SK-N-SH (cell line): ENCODE measurements around the gene B4GALNT1. TPM values are rescaled to one million over a fixed set of nuclear protein-coding genes. Genes with fewer than 3 reads are reported as not detected.
A peak's percentile ranks its signal among the peaks of the same experiment; 100 is the strongest.

Experiments used
- CTCF ChIA-PET: fragments of 300-600, 350-600 bp; formaldehyde crosslinking; extraction: SDS; loops from one replicate; lab custom pipeline; 2021; lab: Yijun Ruan, JAX
- POLR2A ChIA-PET: fragments of 350-600 bp; sonication (Branson Sonifier 250); formaldehyde crosslinking; extraction: SDS; loops from one replicate; lab custom pipeline; 2020; ENCODE audit warnings: antibody characterized with exemption, inconsistent platforms; lab: Yijun Ruan, JAX
- DNase-seq: peaks from one replicate; pipeline ENCODE4 v3.0.0; 2012
- H2AFZ ChIP-seq: fragments of 200-600 bp; sonication (generic); 2 replicates; pipeline ENCODE4 v1.8.1; 2016; ENCODE audit warnings: antibody characterized with exemption, mild to moderate bottlenecking, low read depth
- H3F3A ChIP-seq: fragments of 200-600 bp; sonication (generic); replicated peaks from 2 replicates; pipeline ENCODE3; 2016; ENCODE audit warnings: antibody characterized with exemption, mild to moderate bottlenecking; ENCODE audit not compliant: insufficient read depth
- H3K27ac ChIP-seq, 2 experiments: fragments of 200-500 bp in 1 of 2; fragments of 200-600 bp in 1 of 2; sonication (Bioruptor generic) in 1 of 2; sonication (generic), shearing (Covaris generic) in 1 of 2; 2 replicates each; pipeline versions ENCODE4 v1.5.1 to v1.6.1; 2014 to 2016; ENCODE audit warnings: low read depth in 2 of 2, inconsistent platforms in 1 of 2, low read length in 1 of 2, mild to moderate bottlenecking in 1 of 2, mixed read lengths in 1 of 2
- H3K27me3 ChIP-seq: fragments of 200-600 bp; sonication (generic), shearing (Covaris generic); 2 replicates; pipeline ENCODE4 v1.6.1; 2016; ENCODE audit warnings: mixed run types; ENCODE audit not compliant: insufficient read depth
- H3K36me3 ChIP-seq, 2 experiments: fragments of 200-500 bp in 1 of 2; fragments of 200-600 bp in 1 of 2; sonication (Bioruptor generic) in 1 of 2; sonication (generic) in 1 of 2; replicated peaks in 1 of 2; 2 replicates each; pipeline versions ENCODE3 to v1.5.1; 2014 to 2016; ENCODE audit warnings: low read length in 1 of 2, mild to moderate bottlenecking in 1 of 2; ENCODE audit not compliant: insufficient read depth in 2 of 2, control insufficient read depth in 1 of 2
- H3K4me1 ChIP-seq, 2 experiments: fragments of 200-500 bp in 1 of 2; fragments of 200-600 bp in 1 of 2; sonication (Bioruptor generic) in 1 of 2; sonication (generic), shearing (Covaris generic) in 1 of 2; 2 replicates each; pipeline versions ENCODE4 v1.5.1 to v1.6.1; 2014 to 2016; ENCODE audit warnings: low read depth in 1 of 2, low read length in 1 of 2, mixed run types in 1 of 2; ENCODE audit not compliant: insufficient read depth in 2 of 2, control insufficient read depth in 1 of 2
- H3K4me2 ChIP-seq: fragments of 200-600 bp; sonication (generic), shearing (Covaris generic); 2 replicates; pipeline ENCODE4 v1.6.1; 2017; ENCODE audit warnings: mixed run types
- H3K4me3 ChIP-seq, 2 experiments: fragments of 200-500 bp in 1 of 2; fragments of 200-600 bp in 1 of 2; sonication (Bioruptor generic) in 1 of 2; sonication (generic), shearing (Covaris generic) in 1 of 2; 2 replicates each; pipeline versions ENCODE4 v1.5.1 to v1.8.1; 2014 to 2016; ENCODE audit warnings: low read depth in 2 of 2, inconsistent platforms in 1 of 2, low read length in 1 of 2, mild to moderate bottlenecking in 1 of 2, mixed read lengths in 1 of 2, moderate library complexity in 1 of 2
- H3K79me2 ChIP-seq: fragments of 200-600 bp; sonication (generic); 2 replicates; pipeline ENCODE4 v1.8.1; 2017; ENCODE audit warnings: mild to moderate bottlenecking; ENCODE audit not compliant: insufficient read depth
- H3K9ac ChIP-seq: fragments of 200-600 bp; sonication (generic); 2 replicates; pipeline ENCODE4 v1.6.1; 2017; ENCODE audit warnings: mixed run types
- H3K9me2 ChIP-seq: fragments of 200-600 bp; sonication (generic); 2 replicates; pipeline ENCODE4 v1.6.1; 2017; ENCODE audit warnings: mixed run types
- H3K9me3 ChIP-seq: fragments of 200-600 bp; sonication (generic); 2 replicates; pipeline ENCODE4 v1.6.1; 2017; ENCODE audit warnings: mixed run types, mild to moderate bottlenecking, moderate library complexity
- H4K20me1 ChIP-seq: fragments of 200-600 bp; sonication (generic); 2 replicates; pipeline ENCODE4 v1.6.1; 2017; ENCODE audit warnings: mild to moderate bottlenecking, mixed run types; ENCODE audit not compliant: insufficient read depth
- CHD2 ChIP-seq: fragments of 150-350 bp; IDR thresholded peaks from 2 replicates; pipeline ENCODE4 v1.6.1; 2018; ENCODE audit warnings: low read length; ENCODE audit not compliant: partially characterized antibody
- ELF1 ChIP-seq: IDR thresholded peaks from 2 replicates; pipeline ENCODE4 v1.4.0; 2012
- GABPA ChIP-seq: IDR thresholded peaks from 2 replicates; pipeline ENCODE4 v1.4.0; 2012; ENCODE audit warnings: low read depth, mild to moderate bottlenecking
- MAX ChIP-seq: IDR thresholded peaks from 2 replicates; pipeline ENCODE4 v1.4.0; 2012; ENCODE audit warnings: low read depth
- MEF2A ChIP-seq: IDR thresholded peaks from 2 replicates; pipeline ENCODE4 v1.4.0; 2012; ENCODE audit warnings: low read depth, borderline replicate concordance
- MXI1 ChIP-seq: IDR thresholded peaks from 2 replicates; pipeline ENCODE4 v1.6.1; 2012; ENCODE audit warnings: mild to moderate bottlenecking, low read depth, low read length, improper control_type of control experiment
- NFIC ChIP-seq: IDR thresholded peaks from 2 replicates; pipeline ENCODE4 v1.4.0; 2012; ENCODE audit warnings: borderline replicate concordance
- NRF1 ChIP-seq: IDR thresholded peaks from 2 replicates; pipeline ENCODE4 v1.6.1; 2012; ENCODE audit warnings: low read depth, mild to moderate bottlenecking, low read length
- PBX3 ChIP-seq: IDR thresholded peaks from 2 replicates; pipeline ENCODE4; 2012
- POLR2AphosphoS5 ChIP-seq: IDR thresholded peaks from 2 replicates; pipeline ENCODE4 v1.6.1; 2012; ENCODE audit warnings: low read depth, low read length
- RAD21 ChIP-seq: IDR thresholded peaks from 2 replicates; pipeline ENCODE4 v1.6.1; 2012; ENCODE audit warnings: mild to moderate bottlenecking, low read length
- RCOR1 ChIP-seq: fragments of 150-350 bp; IDR thresholded peaks from 2 replicates; pipeline ENCODE4 v1.6.1; 2017; ENCODE audit warnings: antibody characterized with exemption, low read length
- RFX5 ChIP-seq: IDR thresholded peaks from 2 replicates; pipeline ENCODE4 v1.6.1; 2012; ENCODE audit warnings: mild to moderate bottlenecking, improper control_type of control experiment, low read length
- SIN3A ChIP-seq: IDR thresholded peaks from 2 replicates; pipeline ENCODE4 v1.6.1; 2012; ENCODE audit warnings: low read depth, mild to moderate bottlenecking, low read length, moderate library complexity, borderline replicate concordance
- USF2 ChIP-seq: fragments of 150-350 bp; IDR thresholded peaks from 2 replicates; pipeline ENCODE4 v1.6.1; 2017; ENCODE audit warnings: antibody characterized with exemption, low read length, low read depth, borderline replicate concordance
- YY1 ChIP-seq: IDR thresholded peaks from 2 replicates; pipeline ENCODE4 v1.4.0; 2012; ENCODE audit warnings: low read depth, mild to moderate bottlenecking
- ZBTB33 ChIP-seq: IDR thresholded peaks from 2 replicates; pipeline ENCODE4 v1.4.0; 2012; ENCODE audit warnings: low read depth, borderline replicate concordance
- WGBS: methylation state at CpG from one replicate; pipeline ENCODE4 v1.1.6; 2017; ENCODE audit warnings: low lambda C conversion rate; 5-methylcytosine and 5-hydroxymethylcytosine counted together
- polyA plus RNA-seq, 3 experiments: library from polyadenylated mRNA; depleted of rRNA; stranded (reverse); fragments of >200 nt; gene quantifications; 2 replicates each; pipeline ENCODE4 v1.2.3, GENCODE V29; 2012
- TF ChIP-seq, protein P1 (sequence below): fragments of 150-350 bp; IDR thresholded peaks from 2 replicates; pipeline ENCODE4 v1.6.1; 2016; ENCODE audit warnings: mild to moderate bottlenecking, low read depth, low read length
- TF ChIP-seq, protein P2 (sequence below): IDR thresholded peaks from 2 replicates; pipeline ENCODE4 v1.4.0; 2012; ENCODE audit warnings: low read depth, borderline replicate concordance

The B4GALNT1 gene
- polyA plus RNA-seq, 1 of the 3 experiments (the other 2 are of a cell fraction) = 5.3 TPM

GRCh38 chr12:57590864-57591781, 41.9 kb downstream of the B4GALNT1 start, which contains the start of gene PIP4K2C:
TSS of gene PIP4K2C (plus strand) at chr12:57591192. CDS start at chr12:57591290, 98 bp downstream.
- H3K27ac ChIP-seq = peak within 1 kb of the TSS; percentile 6 to 47; a peak in 2 of 4 replicates
- H3K4me3 ChIP-seq = peak within 1 kb of the TSS; percentile 89 to 92
- H3K9me3 ChIP-seq = no peaks in the 10 kb centered on the region
- H3K36me3 ChIP-seq = peaks cover 6 to 13% of the 10 kb centered on the region in 2 experiments
- peaks cover 3% of the 10 kb centered on the region for H3F3A ChIP-seq
- peaks cover 8 to 14% of the 10 kb centered on the region in 2 experiments; a peak in 2 of 4 replicates for H3K4me1 ChIP-seq
- no peaks in the 10 kb centered on the region for H4K20me1 ChIP-seq
- TF ChIP-seq NFIC (no peak), RAD21 (no peak), USF2 (peak; percentile 73), GABPA (peak; percentile 57), NRF1 (no peak), MAX (peak; percentile 82), PBX3 (no peak), ELF1 (peak; percentile 87), YY1 (no peak), POLR2AphosphoS5 (no peak; the same call in 1 of the 2 replicates), MXI1 (peak; percentile 86), MEF2A (no peak), SIN3A (peak; percentile 67; the same call in 1 of the 2 replicates), ZBTB33 (no peak), CHD2 (no peak), RFX5 (no peak), RCOR1 (no peak)
- TF ChIP-seq, protein P1, sequence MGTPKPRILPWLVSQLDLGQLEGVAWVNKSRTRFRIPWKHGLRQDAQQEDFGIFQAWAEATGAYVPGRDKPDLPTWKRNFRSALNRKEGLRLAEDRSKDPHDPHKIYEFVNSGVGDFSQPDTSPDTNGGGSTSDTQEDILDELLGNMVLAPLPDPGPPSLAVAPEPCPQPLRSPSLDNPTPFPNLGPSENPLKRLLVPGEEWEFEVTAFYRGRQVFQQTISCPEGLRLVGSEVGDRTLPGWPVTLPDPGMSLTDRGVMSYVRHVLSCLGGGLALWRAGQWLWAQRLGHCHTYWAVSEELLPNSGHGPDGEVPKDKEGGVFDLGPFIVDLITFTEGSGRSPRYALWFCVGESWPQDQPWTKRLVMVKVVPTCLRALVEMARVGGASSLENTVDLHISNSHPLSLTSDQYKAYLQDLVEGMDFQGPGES = no peak
- TF ChIP-seq, protein P2, sequence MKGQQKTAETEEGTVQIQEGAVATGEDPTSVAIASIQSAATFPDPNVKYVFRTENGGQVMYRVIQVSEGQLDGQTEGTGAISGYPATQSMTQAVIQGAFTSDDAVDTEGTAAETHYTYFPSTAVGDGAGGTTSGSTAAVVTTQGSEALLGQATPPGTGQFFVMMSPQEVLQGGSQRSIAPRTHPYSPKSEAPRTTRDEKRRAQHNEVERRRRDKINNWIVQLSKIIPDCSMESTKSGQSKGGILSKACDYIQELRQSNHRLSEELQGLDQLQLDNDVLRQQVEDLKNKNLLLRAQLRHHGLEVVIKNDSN = peak; percentile 97
- peaks cover 8% of the 10 kb centered on the region; the same call in 1 of the 2 replicates for H3K79me2 ChIP-seq
- peak within 1 kb of the TSS; percentile 82 for H2AFZ ChIP-seq
- POLR2A ChIA-PET = interaction anchor here (1.1 to 2.7 kb wide), 7 partner anchors 9 to 153 kb away, joined by 3 to 21 read pairs (median 6); partner anchors contain the start of genes ARHGEF25 and TSPAN31
- H3K9me2 ChIP-seq = no peaks in the 10 kb centered on the region
- H3K27me3 ChIP-seq = no peaks in the 10 kb centered on the region
- H3K9ac ChIP-seq = peak within 1 kb of the TSS; percentile 67
- DNase-seq = peak; percentile 90
- H3K4me2 ChIP-seq = peak within 1 kb of the TSS; percentile 92
- 3% methylated on average over 35 of the region's 69 CpGs for WGBS
- CTCF ChIA-PET = interaction anchor here (0.9 to 7.0 kb wide), 13 partner anchors 9 to 145 kb away, joined by 3 to 85 read pairs (median 4); partner anchors contain the start of genes B4GALNT1 and OS9
